ENCODE measurements around the gene IZUMO4. TPM values are rescaled to one million over a fixed set of nuclear protein-coding genes. Genes with fewer than 3 reads are reported as not detected.

The IZUMO4 gene
- total RNA-seq, 3 donors from 2014 or later: 3.6 to 12.8 (median 3.7) TPM

DNA sequence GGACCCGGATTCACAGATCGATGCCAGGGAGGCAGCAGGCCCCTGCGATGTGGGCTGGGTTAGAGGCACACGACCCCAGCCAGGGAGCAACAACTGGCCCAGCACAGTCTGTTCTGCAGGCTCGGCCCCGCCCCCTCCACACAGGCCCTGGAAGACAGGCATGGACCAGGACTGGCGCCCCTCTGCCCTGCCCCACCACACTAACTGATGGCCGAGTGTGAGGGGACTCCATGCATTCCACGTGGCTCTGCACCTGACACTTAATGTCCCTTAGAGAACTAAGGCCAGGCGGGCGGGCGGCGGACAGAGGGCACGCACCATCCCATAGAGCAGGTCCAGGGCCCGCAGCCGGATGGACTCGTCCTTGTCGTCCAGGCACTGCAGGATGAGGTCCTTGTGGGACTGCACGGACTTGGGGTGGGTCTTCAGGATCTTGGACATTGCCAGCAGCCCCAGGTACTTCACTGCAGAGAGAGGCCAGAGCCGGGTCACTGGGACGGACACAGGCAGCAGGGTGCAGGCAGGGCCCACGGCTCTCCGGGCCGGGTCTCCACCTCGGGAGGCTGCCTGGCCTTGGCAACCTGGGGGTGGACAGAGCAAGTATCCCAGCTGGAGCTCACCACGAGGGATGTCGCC lies 24.8 kb downstream of the IZUMO4 start:
- no peak for TF ChIP-seq POLR2AphosphoS5 (IDR thresholded peaks at IDR 0.05)
- TF ChIP-seq, protein P1, sequence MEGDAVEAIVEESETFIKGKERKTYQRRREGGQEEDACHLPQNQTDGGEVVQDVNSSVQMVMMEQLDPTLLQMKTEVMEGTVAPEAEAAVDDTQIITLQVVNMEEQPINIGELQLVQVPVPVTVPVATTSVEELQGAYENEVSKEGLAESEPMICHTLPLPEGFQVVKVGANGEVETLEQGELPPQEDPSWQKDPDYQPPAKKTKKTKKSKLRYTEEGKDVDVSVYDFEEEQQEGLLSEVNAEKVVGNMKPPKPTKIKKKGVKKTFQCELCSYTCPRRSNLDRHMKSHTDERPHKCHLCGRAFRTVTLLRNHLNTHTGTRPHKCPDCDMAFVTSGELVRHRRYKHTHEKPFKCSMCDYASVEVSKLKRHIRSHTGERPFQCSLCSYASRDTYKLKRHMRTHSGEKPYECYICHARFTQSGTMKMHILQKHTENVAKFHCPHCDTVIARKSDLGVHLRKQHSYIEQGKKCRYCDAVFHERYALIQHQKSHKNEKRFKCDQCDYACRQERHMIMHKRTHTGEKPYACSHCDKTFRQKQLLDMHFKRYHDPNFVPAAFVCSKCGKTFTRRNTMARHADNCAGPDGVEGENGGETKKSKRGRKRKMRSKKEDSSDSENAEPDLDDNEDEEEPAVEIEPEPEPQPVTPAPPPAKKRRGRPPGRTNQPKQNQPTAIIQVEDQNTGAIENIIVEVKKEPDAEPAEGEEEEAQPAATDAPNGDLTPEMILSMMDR (IDR thresholded peaks at IDR 0.05): no peak
- TF ChIP-seq POLR2A (IDR thresholded peaks at IDR 0.05): no peak
- intact Hi-C loops (cut with DNase I; ENCODE audit: low total_unique reads): no loop called here
- no peak for DNase-seq (ENCODE audit: low spot score in 2 of 2)
- no peaks in the 10 kb centered on the region for H3K27me3 ChIP-seq
- peaks cover 21% of the 10 kb centered on the region for H3K36me3 ChIP-seq
- no peaks in the 10 kb centered on the region for H3K4me1 ChIP-seq
- no peak overlapping the region for H3K27ac ChIP-seq
- H3K4me3 ChIP-seq: no peak overlapping the region
- no peaks in the 10 kb centered on the region for H3K9me3 ChIP-seq

DNA sequence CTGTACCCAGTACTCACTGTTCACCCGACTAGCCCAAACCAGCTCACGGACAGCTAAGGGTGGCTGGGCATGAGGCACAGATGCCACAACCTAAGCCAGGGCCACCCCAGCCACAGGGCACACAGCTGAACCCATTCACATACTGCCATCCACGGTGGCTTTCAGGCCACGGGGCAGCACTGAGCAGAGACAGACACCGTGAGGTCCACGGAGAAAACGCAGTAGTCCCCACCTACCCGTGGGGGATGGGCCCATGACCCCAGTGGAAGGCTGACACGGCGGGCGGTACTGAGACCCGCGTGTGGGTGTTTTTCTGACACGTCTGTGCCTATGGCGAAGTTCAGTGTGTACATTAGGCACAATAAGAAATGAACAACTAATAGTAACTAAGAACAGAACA lies 25.5 kb downstream of the IZUMO4 start:
- peaks cover 14% of the 10 kb centered on the region for H3K36me3 ChIP-seq
- H3K27me3 ChIP-seq: no peaks in the 10 kb centered on the region
- H3K4me1 ChIP-seq: no peaks in the 10 kb centered on the region

DNA sequence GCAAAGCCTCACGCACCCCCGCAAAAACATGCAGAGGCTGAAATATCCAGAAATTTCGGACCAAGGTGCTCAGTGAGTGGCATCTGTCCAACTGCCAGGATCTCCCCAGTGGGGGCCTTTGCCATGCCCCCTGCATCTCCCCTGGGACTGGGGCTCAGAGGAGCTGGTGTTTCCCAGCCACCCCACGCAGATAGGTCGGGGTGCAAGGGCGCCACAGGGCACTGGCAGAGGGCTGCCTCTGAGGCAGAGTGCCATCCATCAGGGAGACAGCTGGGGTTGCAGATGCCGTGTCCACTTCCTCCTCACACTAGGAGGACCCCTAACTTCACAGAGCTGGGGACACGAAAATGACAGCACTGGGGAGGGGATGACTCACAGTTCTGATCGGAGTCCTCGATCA lies 26.3 kb downstream of the IZUMO4 start:
- H3K27me3 ChIP-seq: no peaks in the 10 kb centered on the region
- no peaks in the 10 kb centered on the region for H3K4me1 ChIP-seq
- no peak overlapping the region for H3K4me3 ChIP-seq
- no peak overlapping the region for H3K27ac ChIP-seq
- no peak for DNase-seq (ENCODE audit: low spot score in 2 of 2)
- intact Hi-C loops (cut with DNase I; ENCODE audit: low total_unique reads): no loop called here
- H3K9me3 ChIP-seq: no peaks in the 10 kb centered on the region
- peaks cover 9% of the 10 kb centered on the region for H3K36me3 ChIP-seq
- TF ChIP-seq POLR2AphosphoS5 (IDR thresholded peaks at IDR 0.05) (no peak), POLR2A (IDR thresholded peaks at IDR 0.05) (no peak)
- TF ChIP-seq, protein P1 (IDR thresholded peaks at IDR 0.05): no peak

More for the DNA sequence above, 25.5 kb downstream of the IZUMO4 start:
- H3K9me3 ChIP-seq: no peaks in the 10 kb centered on the region
- H3K4me3 ChIP-seq: no peak overlapping the region
- intact Hi-C loops (cut with DNase I; ENCODE audit: low total_unique reads): no loop called here
- TF ChIP-seq, protein P1 (IDR thresholded peaks at IDR 0.05): no peak
- TF ChIP-seq POLR2AphosphoS5 (IDR thresholded peaks at IDR 0.05) (no peak), POLR2A (IDR thresholded peaks at IDR 0.05) (no peak)
- no peak overlapping the region for H3K27ac ChIP-seq
- DNase-seq (ENCODE audit: low spot score in 2 of 2): no peak

DNA sequence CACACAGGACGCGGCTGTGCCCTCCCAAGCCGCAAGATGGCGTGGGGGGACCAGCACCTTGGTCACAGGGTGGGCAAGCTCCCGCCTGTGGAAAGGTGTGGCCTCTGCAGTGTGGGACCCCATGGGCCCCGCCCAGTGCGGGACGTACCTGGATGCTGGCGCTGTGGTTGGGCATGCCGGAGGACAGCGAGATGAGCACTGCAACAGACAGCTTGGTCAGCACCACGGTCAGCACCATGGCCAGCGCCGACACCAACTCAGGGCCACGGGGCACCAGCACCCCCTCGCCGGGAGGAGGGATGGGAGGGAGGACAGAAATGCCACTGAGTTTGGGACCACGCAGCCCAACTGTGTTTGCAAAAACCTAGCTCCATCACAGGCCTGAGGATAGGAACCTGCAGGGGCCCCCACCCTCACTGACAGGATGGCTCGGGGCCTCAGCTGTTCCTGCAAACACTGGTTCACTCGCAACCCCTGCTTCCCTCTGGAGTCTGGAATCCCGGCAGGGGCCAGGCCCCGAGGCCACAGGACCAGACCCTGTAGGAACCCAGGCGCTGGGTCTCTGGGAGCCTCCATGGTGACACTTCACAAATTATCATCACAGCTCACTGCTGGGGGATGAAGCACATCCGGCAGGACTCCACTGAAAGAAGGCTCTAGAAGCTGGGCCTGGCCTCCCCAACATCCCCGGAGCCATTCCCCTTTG lies 27.1 kb downstream of the IZUMO4 start:
- TF ChIP-seq POLR2AphosphoS5 (IDR thresholded peaks at IDR 0.05): no peak
- TF ChIP-seq, protein P1 (IDR thresholded peaks at IDR 0.05): no peak
- TF ChIP-seq POLR2A (IDR thresholded peaks at IDR 0.05): no peak
- Histone ChIP-seq H3K36me3 (peaks cover 9% of the 10 kb centered on the region), H3K27ac (no peak overlapping the region), H3K27me3 (no peaks in the 10 kb centered on the region), H3K9me3 (no peaks in the 10 kb centered on the region), H3K4me1 (no peaks in the 10 kb centered on the region), H3K4me3 (no peak overlapping the region)
- intact Hi-C loops (cut with DNase I; ENCODE audit: low total_unique reads): no loop called here
- DNase-seq (ENCODE audit: low spot score in 2 of 2): no peak

DNA sequence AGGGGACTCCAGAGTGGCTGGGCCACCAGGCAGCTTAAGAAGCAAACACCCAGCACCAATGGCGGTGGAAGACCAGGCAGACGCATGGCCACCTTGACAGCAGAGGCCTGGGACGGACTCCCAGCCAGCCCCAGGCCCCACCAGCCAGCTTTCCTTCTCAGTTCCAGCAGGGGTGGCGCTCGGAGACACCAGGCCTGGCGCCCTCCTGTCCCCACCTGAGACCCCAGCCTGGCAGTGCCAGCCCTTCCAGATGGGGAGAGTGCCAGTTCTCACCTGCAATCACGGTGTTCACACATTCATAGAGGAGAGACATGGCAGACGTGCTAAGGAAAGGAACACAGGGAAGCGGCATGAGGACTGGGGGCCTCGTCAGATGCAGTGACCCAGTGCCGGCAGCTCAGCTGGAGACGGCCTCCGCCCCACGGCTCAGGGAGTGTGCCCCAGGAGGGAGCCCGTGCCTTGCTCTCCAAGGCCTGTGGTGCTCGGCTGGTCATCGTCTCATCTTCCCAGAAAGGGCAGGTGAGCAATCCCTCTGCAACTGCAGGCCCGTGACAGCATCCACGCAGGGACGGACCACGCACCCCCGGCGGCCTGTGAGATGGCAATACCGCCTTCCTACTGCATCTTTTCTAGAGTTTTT lies 30.3 kb downstream of the IZUMO4 start:
- TF ChIP-seq, protein P1 (IDR thresholded peaks at IDR 0.05): no peak
- no peak for TF ChIP-seq POLR2A (IDR thresholded peaks at IDR 0.05)
- no peak for TF ChIP-seq POLR2AphosphoS5 (IDR thresholded peaks at IDR 0.05)
- intact Hi-C loops (cut with DNase I; ENCODE audit: low total_unique reads): no loop called here
- no peak overlapping the region for H3K4me3 ChIP-seq
- no peak overlapping the region for H3K27ac ChIP-seq
- H3K36me3 ChIP-seq: no peaks in the 10 kb centered on the region
- DNase-seq (ENCODE audit: low spot score in 2 of 2): no peak
- H3K4me1 ChIP-seq: no peaks in the 10 kb centered on the region
- H3K27me3 ChIP-seq: no peaks in the 10 kb centered on the region
- no peaks in the 10 kb centered on the region for H3K9me3 ChIP-seq
